HepG2 (cell line): Measurements from ENCODE around the gene DDX54. TPM values are rescaled to one million over a fixed set of nuclear protein-coding genes. Genes with fewer than 3 reads are reported as not detected.

Source experiments
- CTCF ChIP-seq: sonication (generic); formaldehyde crosslinking; IDR thresholded peaks from 2 replicates; pipeline ENCODE4 v1.5.0; 2020; ENCODE audit warnings: mild to moderate bottlenecking, missing genetic modification reagents, moderate library complexity
- PCBP1 ChIP-seq: fragments of 200-400 bp; formaldehyde crosslinking; IDR thresholded peaks from 2 replicates; pipeline ENCODE4 v1.6.1; 2017; ENCODE audit warnings: mild to moderate bottlenecking, low read depth, low read length, borderline replicate concordance
- STAG1 ChIP-seq: sonication (generic); formaldehyde crosslinking; IDR thresholded peaks from 2 replicates; pipeline ENCODE4 v1.4.0; 2020; ENCODE audit warnings: missing genetic modification reagents
- ZNF121 ChIP-seq: sonication (generic); formaldehyde crosslinking; IDR thresholded peaks from 2 replicates; pipeline ENCODE4 v1.5.0; 2020; ENCODE audit warnings: mild to moderate bottlenecking, missing genetic modification reagents
- ZNF362 ChIP-seq: sonication (generic); formaldehyde crosslinking; IDR thresholded peaks from 2 replicates; pipeline ENCODE4 v1.4.0; 2020; ENCODE audit warnings: missing genetic modification reagents, mild to moderate bottlenecking, borderline replicate concordance
- polyA plus RNA-seq, 8 experiments: library from polyadenylated mRNA; depleted of rRNA in 3 of 8; stranded (reverse) in 7 of 8; unstranded in 1 of 8; fragments of >200 nt; fragmentation: Illumina TruSeq in 4 of 8; extraction: Trizol in 4 of 8; gene quantifications; 2 replicates each; pipeline versions ENCODE4 v1.2.1 to v1.2.3, GENCODE V29; 2011 to 2016; ENCODE audit warnings: low read depth in 4 of 8, missing spikeins in 1 of 8, mixed read lengths in 1 of 8; ENCODE audit not compliant: insufficient read depth in 1 of 8
- total RNA-seq, 5 experiments: library from RNA; depleted of rRNA; stranded (reverse); fragments of >200 nt; fragmentation: Illumina TruSeq; extraction: Trizol; gene quantifications; 2 replicates each; pipeline ENCODE4 v1.2.3, GENCODE V29; 2016; ENCODE audit warnings: low read depth in 1 of 5
- TF ChIP-seq, protein P1 (sequence below): sonication (generic); formaldehyde crosslinking; IDR thresholded peaks from 2 replicates; pipeline ENCODE4 v1.8.0; 2022; ENCODE audit warnings: mild to moderate bottlenecking, missing genetic modification reagents, borderline replicate concordance
- TF ChIP-seq, protein P2 (sequence below): sonication (generic); formaldehyde crosslinking; IDR thresholded peaks from 2 replicates; pipeline ENCODE4 v1.4.0; 2020; ENCODE audit warnings: low read depth, missing genetic modification reagents

Gene DDX54
- total and polyA plus RNA-seq, 2 of the 13 experiments (the other 11 are each of a cell fraction or from before 2014, with no cell fraction given): 59.7 to 61.1 TPM

DNA sequence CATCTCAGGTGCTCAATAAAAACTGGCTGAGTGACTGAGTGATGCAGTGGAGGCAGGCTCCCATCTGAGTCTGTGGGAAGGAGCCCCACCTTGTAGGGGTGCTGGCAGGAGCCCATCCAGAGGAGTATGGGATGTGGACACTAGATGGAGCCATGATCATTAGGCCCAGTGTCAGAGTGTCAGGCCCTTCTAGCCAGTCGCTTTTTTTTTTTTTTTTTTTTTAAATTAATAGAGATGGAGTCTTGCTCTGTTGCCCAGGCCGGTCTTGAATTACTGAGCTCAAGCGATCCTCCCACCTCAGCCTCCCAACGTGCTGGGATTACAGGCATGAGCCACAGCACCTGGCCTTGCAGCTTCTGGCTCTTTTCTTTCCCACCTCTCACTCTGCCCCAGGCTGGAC lies 11.7 kb upstream of the DDX54 start (continued):
- TF ChIP-seq, protein P1, sequence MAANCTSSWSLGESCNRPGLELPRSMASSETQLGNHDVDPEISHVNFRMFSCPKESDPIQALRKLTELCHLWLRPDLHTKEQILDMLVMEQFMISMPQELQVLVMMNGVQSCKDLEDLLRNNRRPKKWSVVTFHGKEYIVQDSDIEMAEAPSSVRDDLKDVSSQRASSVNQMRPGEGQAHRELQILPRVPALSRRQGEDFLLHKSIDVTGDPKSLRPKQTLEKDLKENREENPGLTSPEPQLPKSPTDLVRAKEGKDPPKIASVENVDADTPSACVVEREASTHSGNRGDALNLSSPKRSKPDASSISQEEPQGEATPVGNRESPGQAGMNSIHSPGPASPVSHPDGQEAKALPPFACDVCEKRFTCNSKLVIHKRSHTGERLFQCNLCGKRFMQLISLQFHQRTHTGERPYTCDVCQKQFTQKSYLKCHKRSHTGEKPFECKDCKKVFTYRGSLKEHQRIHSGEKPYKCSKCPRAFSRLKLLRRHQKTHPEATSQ (CRISPR knock-in tag): no peak
- TF ChIP-seq CTCF (CRISPR knock-in tag) (peak; percentile 82), ZNF121 (CRISPR knock-in tag) (peak; percentile 78), ZNF362 (CRISPR knock-in tag) (peak; percentile 94; the same call in 1 of the 2 replicates), STAG1 (CRISPR knock-in tag) (peak; percentile 78), PCBP1 (no peak)
- TF ChIP-seq, protein P2, sequence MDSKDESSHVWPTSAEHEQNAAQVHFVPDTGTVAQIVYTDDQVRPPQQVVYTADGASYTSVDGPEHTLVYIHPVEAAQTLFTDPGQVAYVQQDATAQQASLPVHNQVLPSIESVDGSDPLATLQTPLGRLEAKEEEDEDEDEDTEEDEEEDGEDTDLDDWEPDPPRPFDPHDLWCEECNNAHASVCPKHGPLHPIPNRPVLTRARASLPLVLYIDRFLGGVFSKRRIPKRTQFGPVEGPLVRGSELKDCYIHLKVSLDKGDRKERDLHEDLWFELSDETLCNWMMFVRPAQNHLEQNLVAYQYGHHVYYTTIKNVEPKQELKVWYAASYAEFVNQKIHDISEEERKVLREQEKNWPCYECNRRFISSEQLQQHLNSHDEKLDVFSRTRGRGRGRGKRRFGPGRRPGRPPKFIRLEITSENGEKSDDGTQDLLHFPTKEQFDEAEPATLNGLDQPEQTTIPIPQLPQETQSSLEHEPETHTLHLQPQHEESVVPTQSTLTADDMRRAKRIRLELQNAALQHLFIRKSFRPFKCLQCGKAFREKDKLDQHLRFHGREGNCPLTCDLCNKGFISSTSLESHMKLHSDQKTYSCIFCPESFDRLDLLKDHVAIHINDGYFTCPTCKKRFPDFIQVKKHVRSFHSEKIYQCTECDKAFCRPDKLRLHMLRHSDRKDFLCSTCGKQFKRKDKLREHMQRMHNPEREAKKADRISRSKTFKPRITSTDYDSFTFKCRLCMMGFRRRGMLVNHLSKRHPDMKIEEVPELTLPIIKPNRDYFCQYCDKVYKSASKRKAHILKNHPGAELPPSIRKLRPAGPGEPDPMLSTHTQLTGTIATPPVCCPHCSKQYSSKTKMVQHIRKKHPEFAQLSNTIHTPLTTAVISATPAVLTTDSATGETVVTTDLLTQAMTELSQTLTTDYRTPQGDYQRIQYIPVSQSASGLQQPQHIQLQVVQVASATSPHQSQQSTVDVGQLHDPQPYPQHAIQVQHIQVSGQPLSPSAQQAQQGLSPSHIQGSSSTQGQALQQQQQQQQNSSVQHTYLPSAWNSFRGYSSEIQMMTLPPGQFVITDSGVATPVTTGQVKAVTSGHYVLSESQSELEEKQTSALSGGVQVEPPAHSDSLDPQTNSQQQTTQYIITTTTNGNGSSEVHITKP: 0 out of 2 replicates have a peak, but pooled peaks have one; percentile 23
